Measurements from ENCODE around the gene ACOXL.

ACOXL gene

GRCh38 chr2:111139637-111140317 lies 407.4 kb downstream of the ACOXL start:
- DNase-seq (ENCODE audit: low spot score), result no peak

DNA sequence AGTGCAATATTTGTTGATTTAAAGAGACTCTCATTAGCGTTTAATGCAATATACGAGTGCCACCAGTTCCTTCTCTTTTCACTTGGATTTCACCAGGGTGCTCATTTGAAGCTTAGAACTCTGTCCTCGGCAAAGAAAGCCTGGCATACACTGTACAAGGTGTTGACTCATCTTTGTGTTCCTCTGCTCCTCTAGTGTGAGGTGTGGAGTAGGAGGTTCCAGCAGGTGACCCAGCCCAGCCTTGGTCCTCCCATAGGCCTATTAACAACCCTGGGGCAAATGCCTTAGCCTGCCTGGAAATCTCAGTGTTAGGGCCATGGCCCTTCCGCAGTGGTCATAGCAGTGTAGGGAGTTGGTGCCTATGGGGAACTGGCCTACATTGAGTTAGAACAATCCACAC lies 408.4 kb downstream of the ACOXL start:
- DNase-seq (ENCODE audit: low spot score), result no peak

DNA sequence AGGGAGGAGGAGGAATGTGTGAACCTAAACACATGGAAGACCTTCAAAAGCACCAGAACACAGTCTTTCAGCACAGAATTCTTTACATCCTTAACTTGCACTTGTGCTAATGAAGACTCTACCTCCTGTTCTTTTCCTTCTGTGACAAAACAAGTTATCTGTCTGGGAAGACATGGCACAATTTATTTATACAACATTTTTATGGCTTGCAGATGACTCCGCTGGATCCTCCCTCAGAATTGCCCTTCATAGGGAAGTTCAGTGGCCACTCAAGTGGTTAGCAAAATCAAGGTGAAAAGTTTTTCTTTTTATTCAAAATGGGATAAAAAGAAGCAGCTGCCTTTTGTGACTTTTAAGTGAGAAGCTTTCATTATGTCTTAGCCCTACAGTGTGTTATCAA lies 409.7 kb downstream of the ACOXL start:
- DNase-seq (ENCODE audit: low spot score), result no peak

GRCh38 chr2:111143107-111143842 lies 410.9 kb downstream of the ACOXL start:
- no peak for DNase-seq (ENCODE audit: low spot score)

DNA sequence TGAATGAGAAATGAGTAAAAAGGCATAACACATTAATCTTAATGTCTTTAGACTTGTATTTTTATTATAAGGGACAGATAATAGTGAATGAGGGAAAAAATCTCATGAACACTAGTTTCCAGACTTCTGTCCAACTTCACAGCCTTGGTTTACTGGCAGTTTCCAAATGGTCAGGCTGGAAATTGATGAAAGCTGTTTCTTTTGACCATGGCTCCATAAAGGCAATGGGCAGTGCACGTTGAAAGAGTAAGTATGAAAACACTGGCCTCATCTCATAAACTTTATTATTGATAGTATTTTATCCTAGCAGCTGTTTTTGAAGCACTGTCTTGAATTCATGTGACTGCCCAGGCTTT lies 411.4 kb downstream of the ACOXL start:
- DNase-seq (ENCODE audit: low spot score), result no peak

GRCh38 chr2:111145103-111145760 lies 412.9 kb downstream of the ACOXL start:
- no peak for DNase-seq (ENCODE audit: low spot score)

- no peak for DNase-seq (ENCODE audit: low spot score)
These were observed 413.6 kb downstream of the ACOXL start for GRCh38 chr2:111145951-111146350.

- no peak for DNase-seq (ENCODE audit: low spot score)
These were observed 416.0 kb downstream of the ACOXL start for GRCh38 chr2:111148225-111148873.

GRCh38 chr2:111148925-111149324 lies 416.6 kb downstream of the ACOXL start:
- no peak for DNase-seq (ENCODE audit: low spot score)

DNA sequence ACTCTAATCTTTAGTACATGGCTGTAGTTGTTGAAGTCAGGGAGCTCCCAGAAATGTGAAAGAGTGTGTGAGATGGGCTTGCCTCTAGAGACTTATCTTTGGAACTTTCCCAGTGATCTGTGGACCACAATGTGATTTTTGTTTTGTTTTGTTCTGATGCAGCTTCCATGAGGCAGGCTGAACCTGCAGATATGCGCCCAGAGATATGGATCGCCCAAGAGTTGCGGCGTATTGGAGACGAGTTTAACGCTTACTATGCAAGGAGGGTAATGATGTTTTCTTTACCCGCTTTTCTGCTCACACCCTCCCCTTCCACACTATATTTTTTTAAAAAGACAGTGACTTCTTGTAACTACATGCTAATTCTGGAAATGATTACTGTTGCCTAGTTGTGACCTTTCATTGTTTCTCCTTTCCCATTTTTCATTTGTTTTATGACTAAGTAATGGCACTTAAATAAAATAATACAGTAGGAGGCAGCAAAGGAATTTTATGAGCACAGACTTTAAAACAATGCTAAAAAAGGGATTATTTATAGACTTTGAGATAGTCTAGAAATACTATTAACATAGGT lies 417.6 kb downstream of the ACOXL start:
- DNase-seq (ENCODE audit: low spot score), result no peak

DNA sequence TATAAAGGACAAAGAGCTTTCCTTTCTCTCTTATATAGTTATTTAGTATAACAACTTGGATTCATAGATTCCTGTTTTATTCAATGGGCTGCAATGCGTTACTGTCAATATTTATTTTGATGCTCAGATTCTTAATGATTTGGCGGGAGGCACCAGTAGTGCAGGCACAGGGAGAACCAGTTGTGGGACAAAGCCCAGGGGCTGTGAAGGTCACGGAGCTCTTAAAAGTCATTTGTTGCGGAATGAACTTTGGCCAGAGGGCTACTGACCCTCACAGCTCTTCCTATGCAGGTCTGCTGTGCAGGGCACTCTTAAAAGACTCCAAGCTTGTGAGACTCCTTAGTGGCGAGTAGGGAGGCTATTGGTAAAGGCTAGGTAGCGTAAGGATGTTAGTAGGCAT lies 422.4 kb downstream of the ACOXL start:
- DNase-seq (ENCODE audit: low spot score), result no peak

GRCh38 chr2:111155610-111156009 lies 423.2 kb downstream of the ACOXL start:
- no peak for DNase-seq (ENCODE audit: low spot score)

DNA sequence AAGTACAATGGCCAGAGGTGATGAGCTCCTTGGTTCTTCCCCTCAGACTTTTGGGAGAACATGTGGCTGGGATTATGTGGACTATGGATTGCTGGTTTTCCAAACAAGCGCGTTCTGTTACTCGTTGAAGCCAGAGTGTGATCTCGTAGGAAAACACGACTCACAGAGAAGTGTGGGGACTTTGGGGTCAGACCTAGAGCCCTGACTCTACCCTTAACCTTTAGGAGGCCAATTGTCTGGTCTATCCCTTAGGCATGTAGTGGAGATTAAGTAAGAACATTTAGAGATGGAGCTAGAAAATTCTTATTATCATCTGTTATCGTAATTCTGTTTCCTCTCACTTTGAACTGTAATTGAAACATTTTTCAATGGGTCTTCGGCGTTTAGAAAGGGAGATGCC lies 424.2 kb downstream of the ACOXL start:
- DNase-seq (ENCODE audit: low spot score), result no peak

GRCh38 chr2:111157071-111157661 lies 424.8 kb downstream of the ACOXL start:
- no peak for DNase-seq (ENCODE audit: low spot score)

DNA sequence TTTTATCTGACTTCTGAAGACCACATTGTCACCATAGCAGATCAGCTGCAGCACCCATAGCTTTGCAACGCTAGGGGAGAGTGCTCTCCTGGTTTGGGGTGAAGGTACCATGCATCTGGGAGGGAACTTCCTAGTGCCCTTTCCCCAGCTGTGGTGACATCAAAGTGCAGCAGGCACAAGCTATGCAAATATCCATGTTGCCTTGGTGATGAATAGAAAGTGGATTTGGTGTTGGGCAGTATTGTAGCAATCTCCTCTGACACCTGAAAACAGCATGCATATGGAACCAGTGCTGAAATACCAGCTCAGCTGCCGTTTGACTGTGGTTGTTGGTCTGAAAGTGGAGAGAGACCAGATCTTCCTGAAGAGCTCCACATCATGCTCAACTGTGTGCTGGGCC lies 425.4 kb downstream of the ACOXL start:
- DNase-seq (ENCODE audit: low spot score), result no peak

DNA sequence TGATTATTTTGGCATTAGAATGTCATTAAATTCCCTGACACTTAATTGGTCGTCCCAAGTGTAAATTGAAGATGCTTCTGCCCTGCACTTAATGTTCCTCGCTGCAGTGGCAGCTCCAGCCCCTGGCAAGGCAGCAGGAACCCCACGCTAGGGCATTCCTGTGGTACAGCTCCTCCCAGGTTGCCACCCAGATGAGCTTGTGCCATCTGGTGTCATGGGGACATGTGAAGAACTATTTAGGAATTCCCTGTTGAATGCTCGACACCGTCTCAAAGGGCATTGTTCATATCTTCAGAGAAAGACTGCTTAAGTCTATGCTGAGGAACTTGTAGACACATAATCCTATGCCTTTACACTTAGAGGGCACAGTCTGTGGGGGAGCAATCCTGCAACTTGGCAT lies 427.3 kb downstream of the ACOXL start:
- no peak for DNase-seq (ENCODE audit: low spot score)

- DNase-seq (ENCODE audit: low spot score), result no peak
These were observed 428.4 kb downstream of the ACOXL start for GRCh38 chr2:111160758-111161157.

GRCh38 chr2:111161971-111162370 lies 429.6 kb downstream of the ACOXL start:
- DNase-seq (ENCODE audit: low spot score), result no peak

- no peak for DNase-seq (ENCODE audit: low spot score)
These were observed 430.5 kb downstream of the ACOXL start for GRCh38 chr2:111162718-111163331.

- DNase-seq (ENCODE audit: low spot score), result no peak
These were observed 431.7 kb downstream of the ACOXL start for GRCh38 chr2:111164078-111164477.

DNA sequence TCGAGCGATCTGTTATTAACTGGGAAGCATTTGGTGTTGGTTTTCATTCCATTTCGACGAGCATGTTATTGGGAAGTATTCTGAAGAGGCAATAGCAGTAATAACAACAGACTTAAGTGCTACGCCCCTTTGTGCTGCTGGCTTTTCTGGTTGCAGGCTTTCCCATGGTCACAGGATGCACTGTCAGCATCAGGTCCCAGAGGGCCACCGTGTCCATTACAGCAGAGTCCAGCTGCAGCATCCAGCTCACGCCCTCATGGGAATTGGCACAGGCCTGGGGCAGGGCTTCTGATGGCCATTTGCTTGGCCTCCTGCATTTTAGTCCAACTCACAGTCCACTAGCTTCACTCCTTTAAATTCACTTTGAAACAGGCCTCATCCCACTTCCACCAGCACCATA lies 432.7 kb downstream of the ACOXL start:
- no peak for DNase-seq (ENCODE audit: low spot score)

- no peak for DNase-seq (ENCODE audit: low spot score)
These were observed 433.7 kb downstream of the ACOXL start for GRCh38 chr2:111166115-111166514.

All from LoVo (cell line).